Hematopoietic multipotent progenitor cell treated with erythropoietin and hydrocortisone succinate and interleukin-3 and kit ligand, for 17 days (in vitro differentiated cells): ENCODE results near the gene CISH.
A peak's percentile ranks its signal among the peaks of the same experiment; 100 is the strongest.

Source experiments
- DNase-seq: peaks from one replicate; pipeline ENCODE4 v3.0.0-alpha.2; 2015; ENCODE audit warnings: low spot score

CISH gene

GRCh38 chr3:50599115-50599715, 12.4 kb downstream of the CISH start:
- DNase-seq = no peak

- peak; percentile 54 for DNase-seq
These were observed 17.3 kb downstream of the CISH start for GRCh38 chr3:50594253-50594785.

GRCh38 chr3:50592568-50592967, 19.0 kb downstream of the CISH start:
- DNase-seq = peak; percentile 42

GRCh38 chr3:50591196-50591741, 20.3 kb downstream of the CISH start:
- no peak for DNase-seq

- no peak for DNase-seq
These were observed 22.7 kb downstream of the CISH start for GRCh38 chr3:50588759-50589433.

GRCh38 chr3:50587806-50588758, 23.5 kb downstream of the CISH start:
- DNase-seq = no peak

- DNase-seq = no peak
These were observed 24.2 kb downstream of the CISH start for GRCh38 chr3:50587373-50587772.

- DNase-seq = no peak
These were observed 24.9 kb downstream of the CISH start for GRCh38 chr3:50586763-50587070.

GRCh38 chr3:50585919-50586762, 25.4 kb downstream of the CISH start:
- no peak for DNase-seq

- no peak for DNase-seq
These were observed 27.2 kb downstream of the CISH start for GRCh38 chr3:50584391-50584790.

- no peak for DNase-seq
These were observed 27.7 kb downstream of the CISH start for GRCh38 chr3:50583897-50584296.

- no peak for DNase-seq
These were observed 29.5 kb downstream of the CISH start for GRCh38 chr3:50582083-50582482.

- DNase-seq = no peak
These were observed 30.1 kb downstream of the CISH start for GRCh38 chr3:50581459-50581842.

GRCh38 chr3:50580683-50581458, 30.7 kb downstream of the CISH start:
- DNase-seq = no peak

- no peak for DNase-seq
These were observed 34.2 kb downstream of the CISH start for GRCh38 chr3:50577348-50577747.

GRCh38 chr3:50575372-50575771, 36.2 kb downstream of the CISH start:
- DNase-seq = no peak

- no peak for DNase-seq
These were observed 37.1 kb downstream of the CISH start for GRCh38 chr3:50574444-50574831.

- no peak for DNase-seq
These were observed 37.8 kb downstream of the CISH start for GRCh38 chr3:50573566-50574443.

- no peak for DNase-seq
These were observed 38.7 kb downstream of the CISH start for GRCh38 chr3:50572801-50573371.
